ENCODE results near the gene MIOS.
A peak's percentile ranks its signal among the peaks of the same experiment; 100 is the strongest.

Gene MIOS

DNA sequence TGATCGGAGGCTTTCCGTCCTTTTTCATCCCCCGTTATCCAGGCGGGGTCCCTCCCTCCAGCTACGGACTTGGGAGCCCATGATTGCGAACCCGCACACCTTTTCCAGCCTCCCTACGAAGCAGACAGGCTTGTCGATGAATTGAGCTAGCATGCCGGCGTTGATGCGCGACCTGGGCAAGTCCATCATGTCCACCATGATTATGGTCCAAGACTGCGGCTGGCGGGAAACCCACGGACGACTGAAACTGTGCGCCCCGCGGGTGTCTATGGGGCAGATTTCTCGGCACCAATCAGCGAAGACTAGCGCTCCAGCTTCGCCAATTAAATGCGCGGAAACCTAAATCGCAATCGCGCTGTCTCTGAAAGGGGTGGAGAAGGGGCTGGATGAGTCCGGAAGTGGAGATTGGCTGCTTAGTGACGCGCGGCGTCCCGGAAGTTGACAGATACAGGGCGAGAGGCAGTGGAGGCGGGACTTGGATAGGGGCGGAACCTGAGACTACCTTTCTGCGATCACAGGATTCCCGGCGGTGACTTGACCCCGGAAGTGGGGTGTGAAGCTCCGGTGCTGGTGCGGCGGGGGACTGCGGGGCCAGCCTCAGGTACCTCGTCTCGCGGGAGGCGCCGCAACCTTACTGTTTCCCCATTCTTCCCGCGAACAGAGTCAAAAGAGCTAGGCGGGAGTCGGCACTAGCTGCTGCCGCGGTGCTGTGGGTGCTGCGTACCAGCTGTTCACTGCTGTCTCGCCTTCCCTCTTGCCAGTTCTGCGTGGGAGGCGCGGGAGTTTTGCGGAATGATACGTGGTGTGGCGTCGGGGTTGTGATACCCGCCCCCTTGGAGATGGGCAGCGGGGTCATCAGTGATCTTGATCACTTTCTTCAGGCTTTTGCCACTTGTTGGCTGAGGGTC, 73.8 kb downstream of the MIOS start, which contains the start of gene UMAD1:
UMAD1 (plus strand) TSS at position 532 of the 908 bp plus-strand sequence. CDS start 32,620 bp downstream, outside the sequence.
- DNase-seq (ENCODE audit: low read depth) = peak; percentile 99
- peak within 1 kb of the TSS; percentile 98 for H3K4me3 ChIP-seq (ENCODE audit: low read depth, low read length)
- TF ChIP-seq, protein P1, sequence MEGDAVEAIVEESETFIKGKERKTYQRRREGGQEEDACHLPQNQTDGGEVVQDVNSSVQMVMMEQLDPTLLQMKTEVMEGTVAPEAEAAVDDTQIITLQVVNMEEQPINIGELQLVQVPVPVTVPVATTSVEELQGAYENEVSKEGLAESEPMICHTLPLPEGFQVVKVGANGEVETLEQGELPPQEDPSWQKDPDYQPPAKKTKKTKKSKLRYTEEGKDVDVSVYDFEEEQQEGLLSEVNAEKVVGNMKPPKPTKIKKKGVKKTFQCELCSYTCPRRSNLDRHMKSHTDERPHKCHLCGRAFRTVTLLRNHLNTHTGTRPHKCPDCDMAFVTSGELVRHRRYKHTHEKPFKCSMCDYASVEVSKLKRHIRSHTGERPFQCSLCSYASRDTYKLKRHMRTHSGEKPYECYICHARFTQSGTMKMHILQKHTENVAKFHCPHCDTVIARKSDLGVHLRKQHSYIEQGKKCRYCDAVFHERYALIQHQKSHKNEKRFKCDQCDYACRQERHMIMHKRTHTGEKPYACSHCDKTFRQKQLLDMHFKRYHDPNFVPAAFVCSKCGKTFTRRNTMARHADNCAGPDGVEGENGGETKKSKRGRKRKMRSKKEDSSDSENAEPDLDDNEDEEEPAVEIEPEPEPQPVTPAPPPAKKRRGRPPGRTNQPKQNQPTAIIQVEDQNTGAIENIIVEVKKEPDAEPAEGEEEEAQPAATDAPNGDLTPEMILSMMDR (IDR thresholded peaks at IDR 0.05; ENCODE audit: low read depth, low read length, missing control alignments) = no peak

DNA sequence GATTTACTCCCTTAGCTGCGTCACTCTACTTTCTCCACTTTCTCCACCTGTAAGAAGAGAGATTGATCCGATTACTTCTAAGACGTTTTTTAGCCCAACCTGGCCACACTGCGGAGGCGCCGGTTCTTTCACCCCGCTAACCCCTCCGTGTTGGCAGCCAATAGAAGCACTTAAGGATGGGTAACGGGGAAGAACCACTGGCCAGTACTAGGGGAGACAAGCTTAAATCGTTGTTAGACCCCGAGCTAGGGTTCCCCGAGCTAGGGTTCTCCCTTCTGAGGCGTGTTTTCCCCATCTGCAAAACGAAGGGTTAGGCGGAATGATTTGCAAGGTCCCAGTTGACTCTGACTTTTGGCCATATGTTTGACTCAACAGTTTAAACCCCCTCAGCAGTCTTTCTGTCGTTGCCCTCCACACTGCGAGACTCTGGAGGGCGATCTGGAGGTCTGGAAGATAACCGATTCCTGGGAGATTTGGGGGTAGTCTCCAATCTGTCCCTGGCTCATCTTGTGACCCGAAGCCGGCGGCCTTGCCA, 74.5 kb downstream of the MIOS start:
- peak overlapping the region; percentile 98 for H3K4me3 ChIP-seq (ENCODE audit: low read depth, low read length)
- DNase-seq (ENCODE audit: low read depth) = no peak
- TF ChIP-seq, protein P1 (IDR thresholded peaks at IDR 0.05; ENCODE audit: low read depth, low read length, missing control alignments) = no peak

DNA sequence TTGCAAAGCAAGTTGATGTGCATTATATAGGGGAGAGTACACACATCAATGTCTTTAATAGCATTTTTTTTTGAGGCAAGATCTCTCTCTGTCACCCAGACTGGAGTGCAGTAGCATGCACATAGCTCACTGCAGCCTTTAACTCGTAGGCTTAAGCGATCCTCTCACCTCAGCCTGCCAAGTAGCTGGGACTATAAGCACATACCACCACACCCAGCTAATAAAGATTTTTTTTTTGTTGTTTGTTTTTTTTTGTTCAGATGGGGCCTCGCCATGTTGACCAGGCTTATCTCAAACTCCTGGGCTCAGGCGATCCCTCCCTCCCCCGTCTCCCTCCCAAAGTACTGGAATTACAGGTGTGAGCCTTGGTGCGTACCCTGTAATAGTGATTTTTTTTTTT, 75.4 kb downstream of the MIOS start:
- DNase-seq (ENCODE audit: low read depth) = no peak
- TF ChIP-seq, protein P1 (IDR thresholded peaks at IDR 0.05; ENCODE audit: low read depth, low read length, missing control alignments) = no peak
- H3K4me3 ChIP-seq (ENCODE audit: low read depth, low read length) = peak overlapping the region; percentile 98; the same call in 1 of the 2 replicates

DNA sequence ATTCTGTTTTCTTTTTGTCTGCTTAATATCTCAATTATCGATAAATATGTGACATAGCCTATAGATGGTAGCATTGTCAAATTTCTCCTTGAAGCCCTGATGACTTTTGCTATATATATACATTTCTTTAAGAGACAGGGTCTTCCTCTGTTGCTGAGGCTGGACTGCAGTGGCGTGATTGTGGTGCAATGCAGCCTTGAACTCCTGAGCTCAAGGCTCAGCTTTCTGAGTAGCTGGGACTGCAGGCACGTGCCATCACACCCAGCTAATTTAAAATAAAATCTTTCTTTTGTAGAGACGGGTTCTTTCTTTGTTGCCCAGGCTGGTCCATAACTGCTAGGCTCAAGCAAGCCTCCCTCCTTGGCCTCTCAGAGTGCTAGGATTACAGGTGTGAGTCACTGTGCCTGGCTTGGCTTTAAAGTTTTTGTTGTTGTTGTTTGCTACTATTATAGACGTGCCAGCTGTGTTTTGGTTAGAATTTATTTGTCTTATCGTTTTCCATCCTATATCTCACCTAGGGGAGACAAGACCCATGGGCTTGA, 80.9 kb downstream of the MIOS start:
- no peak for DNase-seq (ENCODE audit: low read depth)
- H3K4me3 ChIP-seq (ENCODE audit: low read depth, low read length) = no peak overlapping the region
- TF ChIP-seq, protein P1 (IDR thresholded peaks at IDR 0.05; ENCODE audit: low read depth, low read length, missing control alignments) = no peak

DNA sequence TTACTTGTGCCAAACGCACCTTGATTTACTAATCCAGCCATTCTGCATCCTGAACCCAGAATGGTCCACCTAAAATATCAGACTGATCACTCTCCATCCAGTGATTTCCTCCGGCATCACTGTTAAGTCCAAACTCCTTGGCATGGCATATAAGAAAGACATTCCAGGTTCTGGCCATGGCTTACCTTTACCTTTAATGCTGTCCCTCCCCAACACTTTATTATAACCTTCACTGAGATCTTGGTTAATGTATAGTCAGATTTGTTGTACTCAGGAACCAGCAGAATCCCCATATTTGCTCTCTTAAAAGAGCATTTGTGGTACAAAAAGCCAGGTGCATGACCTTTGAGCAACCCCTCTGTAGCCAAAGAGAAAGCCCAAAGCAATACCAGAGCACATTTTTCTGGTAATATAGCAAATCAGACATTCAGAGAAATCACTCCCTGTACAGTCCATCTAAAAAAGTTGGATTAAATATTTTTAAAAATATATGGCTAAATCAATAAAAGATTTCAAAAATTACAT, 84.1 kb downstream of the MIOS start:
- TF ChIP-seq, protein P1 (IDR thresholded peaks at IDR 0.05; ENCODE audit: low read depth, low read length, missing control alignments) = no peak
- DNase-seq (ENCODE audit: low read depth) = no peak
- H3K4me3 ChIP-seq (ENCODE audit: low read depth, low read length) = no peak overlapping the region

DNA sequence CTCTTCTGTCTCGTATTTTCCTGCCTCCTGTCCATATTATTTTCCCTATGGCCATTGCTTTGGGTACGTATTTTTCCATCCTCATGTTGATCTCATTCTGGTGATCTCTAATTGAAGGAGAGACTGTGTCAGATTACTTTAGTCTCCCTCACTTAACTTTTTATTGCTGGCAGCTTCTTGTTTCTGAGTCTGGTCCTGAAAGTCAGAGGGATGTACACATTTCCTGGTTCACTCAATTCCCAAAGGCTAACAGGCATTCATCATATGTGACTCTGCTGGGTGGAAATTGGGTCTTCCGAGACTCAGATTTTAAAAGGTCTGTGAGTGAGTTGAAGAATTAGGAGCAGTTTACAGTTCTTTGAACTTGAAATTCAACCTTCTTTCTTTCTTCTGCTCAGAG, 84.8 kb downstream of the MIOS start:
- DNase-seq (ENCODE audit: low read depth) = no peak
- TF ChIP-seq, protein P1 (IDR thresholded peaks at IDR 0.05; ENCODE audit: low read depth, low read length, missing control alignments) = no peak

More for the DNA sequence above, 84.8 kb downstream of the MIOS start:
- H3K4me3 ChIP-seq (ENCODE audit: low read depth, low read length) = no peak overlapping the region

Measured in GM12864 (cell line).